GM10248 (cell line): ENCODE measurements around the gene TCF7L2.

Experiments
- CTCF ChIA-PET: fragments of 300-600 bp; sonication (Branson Sonifier 250); formaldehyde crosslinking; extraction: SDS; loops from one replicate; lab custom pipeline; 2021; ENCODE audit warnings: antibody characterized with exemption; lab: Yijun Ruan, JAX
- POLR2A ChIA-PET: fragments of 350-650 bp; sonication (Branson Sonifier 250); formaldehyde crosslinking; extraction: SDS; loops from one replicate; lab custom pipeline; 2020; ENCODE audit warnings: antibody characterized with exemption; lab: Yijun Ruan, JAX
- DNase-seq: peaks from one replicate; pipeline ENCODE4 v3.0.0; 2012; ENCODE audit errors: extremely low spot score
- TF ChIP-seq, protein P1 (sequence below): IDR thresholded peaks from 2 replicates; pipeline ENCODE4 v1.5.1; 2012; ENCODE audit warnings: mild to moderate bottlenecking, low read depth; ENCODE audit errors: extremely low read depth, missing control alignments, control extremely low read depth

TCF7L2 gene

DNA sequence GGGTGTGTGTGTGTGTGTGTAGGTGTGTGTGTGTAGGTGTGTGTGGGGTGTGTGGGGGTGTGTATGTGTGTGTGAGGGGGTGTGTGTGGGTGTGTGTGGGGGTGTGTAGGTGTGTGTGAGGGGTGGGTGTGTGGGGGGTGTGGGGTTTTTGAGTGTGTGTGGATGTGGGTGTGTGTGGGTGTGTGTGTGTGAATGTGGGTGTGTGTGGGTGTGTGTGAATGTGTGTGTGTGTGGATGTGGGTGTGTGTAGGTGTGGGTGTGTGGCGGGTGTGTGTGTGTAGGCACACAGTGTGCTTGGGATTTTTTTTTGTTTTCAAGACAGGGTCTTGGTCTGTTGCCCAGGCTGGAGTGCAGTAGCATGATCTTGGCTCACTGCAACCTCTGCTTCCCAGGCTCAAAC, 36.8 kb upstream of the TCF7L2 start:
- POLR2A ChIA-PET, result no interaction called here
- TF ChIP-seq, protein P1, sequence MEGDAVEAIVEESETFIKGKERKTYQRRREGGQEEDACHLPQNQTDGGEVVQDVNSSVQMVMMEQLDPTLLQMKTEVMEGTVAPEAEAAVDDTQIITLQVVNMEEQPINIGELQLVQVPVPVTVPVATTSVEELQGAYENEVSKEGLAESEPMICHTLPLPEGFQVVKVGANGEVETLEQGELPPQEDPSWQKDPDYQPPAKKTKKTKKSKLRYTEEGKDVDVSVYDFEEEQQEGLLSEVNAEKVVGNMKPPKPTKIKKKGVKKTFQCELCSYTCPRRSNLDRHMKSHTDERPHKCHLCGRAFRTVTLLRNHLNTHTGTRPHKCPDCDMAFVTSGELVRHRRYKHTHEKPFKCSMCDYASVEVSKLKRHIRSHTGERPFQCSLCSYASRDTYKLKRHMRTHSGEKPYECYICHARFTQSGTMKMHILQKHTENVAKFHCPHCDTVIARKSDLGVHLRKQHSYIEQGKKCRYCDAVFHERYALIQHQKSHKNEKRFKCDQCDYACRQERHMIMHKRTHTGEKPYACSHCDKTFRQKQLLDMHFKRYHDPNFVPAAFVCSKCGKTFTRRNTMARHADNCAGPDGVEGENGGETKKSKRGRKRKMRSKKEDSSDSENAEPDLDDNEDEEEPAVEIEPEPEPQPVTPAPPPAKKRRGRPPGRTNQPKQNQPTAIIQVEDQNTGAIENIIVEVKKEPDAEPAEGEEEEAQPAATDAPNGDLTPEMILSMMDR, result no peak
- CTCF ChIA-PET, result no interaction called here

DNA sequence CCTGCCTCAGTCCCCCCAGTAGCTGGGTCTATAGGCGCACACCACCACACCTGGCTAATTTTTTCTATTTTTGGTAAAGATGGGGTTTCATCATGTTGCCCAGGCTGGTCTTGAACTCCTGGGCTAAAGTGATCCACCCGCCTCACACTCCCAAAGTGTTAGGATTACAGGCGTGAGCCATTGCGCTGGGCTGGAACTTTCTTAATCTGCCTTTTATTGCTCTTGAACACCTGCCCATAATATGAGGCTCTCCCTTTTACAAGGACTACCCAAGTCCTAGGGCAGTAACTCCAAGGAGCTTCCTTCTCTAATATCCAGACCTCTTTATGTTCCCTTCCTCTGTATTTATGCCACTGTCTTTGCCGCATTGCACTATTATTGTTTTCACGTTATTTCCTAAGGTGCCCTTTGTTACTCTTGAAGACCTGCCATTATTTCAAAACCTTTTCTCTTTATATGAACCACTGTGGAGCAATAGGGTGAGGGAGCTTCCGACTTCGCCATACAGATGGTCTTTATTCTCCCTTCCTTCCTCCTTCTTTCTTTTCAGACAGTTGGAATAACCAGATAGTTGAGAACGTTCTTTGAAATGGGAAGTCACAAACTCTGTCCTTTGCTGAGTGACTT, 36.3 kb upstream of the TCF7L2 start:
- TF ChIP-seq, protein P1, result no peak
- DNase-seq, result no peak
- CTCF ChIA-PET, result no interaction called here
- POLR2A ChIA-PET, result no interaction called here

More for the DNA sequence above, 36.8 kb upstream of the TCF7L2 start:
- no peak for DNase-seq

DNA sequence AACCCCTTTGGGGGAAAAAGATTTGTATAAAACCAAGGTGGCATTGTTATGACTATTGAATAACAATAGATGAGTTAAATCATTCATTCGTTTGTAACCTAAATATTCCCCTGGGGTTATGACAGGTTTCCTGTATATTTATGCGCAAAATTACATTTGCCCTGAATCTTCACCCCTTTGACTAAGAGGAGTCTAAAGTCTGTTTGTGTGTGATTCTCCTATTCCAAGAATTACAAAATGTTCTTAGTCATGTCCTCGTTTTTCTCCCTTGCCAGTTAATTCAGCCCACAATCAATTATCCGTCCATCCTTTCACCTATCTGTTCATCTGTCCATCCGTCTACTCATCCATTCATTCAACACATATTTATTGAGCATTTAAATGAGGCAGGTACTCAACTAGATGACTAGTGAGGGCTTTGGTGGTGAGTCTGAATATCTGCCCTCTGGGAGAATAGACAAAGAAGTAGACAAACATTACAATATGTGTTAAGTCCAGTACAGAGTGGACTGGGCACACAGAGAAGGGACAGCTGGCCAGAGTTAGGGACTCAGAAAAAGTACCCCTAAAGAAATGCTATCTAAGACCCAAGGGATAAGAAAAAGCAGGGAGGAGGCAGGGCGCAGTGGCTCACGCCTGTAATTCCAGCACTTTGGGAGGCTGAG, 35.6 kb upstream of the TCF7L2 start:
- ChIA-PET POLR2A (no interaction called here), CTCF (interaction anchor here (1.4 kb wide), 1 partner anchor 16 kb away, joined by 3 read pairs; no protein-coding TSS in a partner anchor)
- no peak for DNase-seq
- TF ChIP-seq, protein P1, result no peak

DNA sequence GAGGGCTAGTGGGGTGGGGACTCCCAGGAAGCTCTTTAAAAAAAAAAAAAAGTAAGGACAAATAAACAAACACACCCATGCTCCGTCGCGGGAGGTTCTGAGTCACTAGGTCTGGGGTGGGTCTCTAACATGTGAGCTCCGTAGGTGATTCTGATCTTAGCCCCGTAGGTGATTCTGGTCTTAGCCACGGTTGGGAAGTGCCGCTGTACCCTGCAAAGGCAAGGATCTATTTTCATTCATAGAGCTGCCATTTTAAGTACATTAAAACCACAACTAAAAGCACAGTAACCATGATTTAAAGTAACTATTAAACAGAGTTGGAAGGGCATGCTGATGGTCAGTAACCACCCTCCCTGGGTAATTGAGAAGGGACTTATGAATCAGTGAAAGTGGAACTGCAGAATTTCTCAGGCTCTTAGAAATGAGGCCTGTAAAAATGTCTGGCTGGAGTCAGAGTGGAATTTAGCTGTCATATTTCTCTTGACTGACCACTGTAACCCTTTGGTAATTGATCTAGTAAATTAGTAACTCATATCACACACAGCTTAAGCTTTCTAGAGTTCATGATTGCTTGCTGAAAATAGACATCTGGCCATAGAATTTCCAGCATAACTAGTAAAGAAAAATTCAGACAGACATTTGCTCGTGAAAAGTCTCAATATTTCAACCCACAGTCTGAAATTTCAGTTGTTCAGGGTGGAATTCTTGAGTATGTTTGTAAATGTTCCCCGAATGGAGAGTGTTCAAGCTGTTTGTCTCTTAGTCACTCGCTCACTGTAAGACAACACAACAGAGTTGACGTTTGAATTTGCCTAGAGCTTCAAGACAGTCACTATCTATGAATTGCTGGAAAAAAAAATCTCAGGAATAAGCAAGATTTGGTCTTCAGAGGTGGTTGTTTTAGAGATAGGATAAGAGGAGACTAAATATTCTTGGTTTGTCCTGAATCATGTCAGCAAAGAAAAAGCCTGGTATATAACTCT, 34.2 kb upstream of the TCF7L2 start:
- ChIA-PET CTCF (interaction anchor here (1.4 kb wide), 1 partner anchor 14 kb away, joined by 3 read pairs; no protein-coding TSS in a partner anchor), POLR2A (no interaction called here)
- no peak for DNase-seq
- TF ChIP-seq, protein P1, result no peak

DNA sequence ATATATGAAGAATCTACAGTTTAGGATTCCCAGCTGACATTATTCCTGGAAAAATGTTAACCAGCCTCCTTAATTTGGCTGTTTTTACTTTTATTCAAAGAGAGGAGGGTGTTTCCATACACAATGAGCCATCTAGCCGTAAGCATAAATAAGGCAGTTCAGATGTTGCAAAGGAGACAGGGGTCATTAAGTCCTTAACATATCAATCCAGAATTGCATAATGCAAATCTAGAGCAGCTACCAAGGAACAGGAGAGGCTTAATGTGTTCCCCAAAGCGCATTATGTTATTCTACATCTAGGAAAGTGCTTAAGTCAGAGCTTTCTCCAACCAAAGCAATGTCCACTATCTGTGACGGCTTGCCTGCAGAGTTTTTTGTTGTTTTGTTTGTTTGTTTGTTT, 32.4 kb upstream of the TCF7L2 start:
- CTCF ChIA-PET, result no interaction called here
- TF ChIP-seq, protein P1, result no peak
- POLR2A ChIA-PET, result no interaction called here
- no peak for DNase-seq

DNA sequence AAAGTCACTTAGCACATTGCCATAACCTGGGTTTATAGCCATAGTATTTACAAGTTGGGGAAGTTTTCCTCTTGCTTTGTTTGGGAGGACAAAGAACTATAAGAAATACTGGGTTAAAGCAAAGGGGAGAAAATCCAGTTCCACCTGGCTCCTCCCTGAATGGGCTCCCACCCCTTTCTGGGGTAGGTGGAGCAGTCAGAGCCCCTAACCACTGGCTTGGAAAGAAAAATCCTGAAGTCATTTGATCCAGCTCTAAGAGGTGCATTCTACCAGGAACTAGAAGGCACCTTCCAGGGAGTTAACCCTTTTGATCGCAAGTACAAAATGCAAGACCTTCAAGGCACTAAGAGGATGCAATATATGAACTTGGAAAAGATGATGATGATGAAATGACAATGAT, 31.3 kb upstream of the TCF7L2 start:
- POLR2A ChIA-PET, result no interaction called here
- CTCF ChIA-PET, result interaction anchor here (1.0 kb wide), 1 partner anchor 9 kb away, joined by 3 read pairs; no protein-coding TSS in a partner anchor
- TF ChIP-seq, protein P1, result no peak

More for the DNA sequence above, 31.3 kb upstream of the TCF7L2 start:
- no peak for DNase-seq
